HG03108 (cell line): ENCODE measurements around the gene POLDIP2.

Source experiments
- ATAC-seq: cut with Tn5 transposase; IDR thresholded peaks from one replicate; pipeline ENCODE4 v1.9.1; 2021; ENCODE audit warnings: moderate library complexity; ENCODE audit not compliant: unreplicated experiment

Gene POLDIP2

GRCh38 chr17:28357061-28357900 lies at the start of gene POLDIP2:
Gene POLDIP2, minus strand, starts transcription at chr17:28357527. Its CDS starts 79 bp downstream, at chr17:28357448.
- peak; percentile 95 for ATAC-seq

GRCh38 chr17:28406473-28406814 lies 49.1 kb upstream of the POLDIP2 start:
- no peak for ATAC-seq

- ATAC-seq: peak; percentile 66
Measured at GRCh38 chr17:28405632-28406472, 48.5 kb upstream of the POLDIP2 start, which contains the start of gene SLC46A1. Gene SLC46A1, minus strand, starts transcription at chr17:28406212. Its CDS starts 98 bp downstream, at chr17:28406114.

- ATAC-seq: no peak
Measured at GRCh38 chr17:28404812-28405570, 47.7 kb upstream of the POLDIP2 start.

- ATAC-seq: no peak
Measured at GRCh38 chr17:28404461-28404811, 47.1 kb upstream of the POLDIP2 start.

- ATAC-seq: no peak
Measured at GRCh38 chr17:28404007-28404406, 46.7 kb upstream of the POLDIP2 start.

- no peak for ATAC-seq
Measured at GRCh38 chr17:28402844-28403243, 45.5 kb upstream of the POLDIP2 start.

- no peak for ATAC-seq
Measured at GRCh38 chr17:28402224-28402630, 44.9 kb upstream of the POLDIP2 start.

GRCh38 chr17:28399808-28400207 lies 42.5 kb upstream of the POLDIP2 start:
- ATAC-seq: no peak

- no peak for ATAC-seq
Measured at GRCh38 chr17:28398280-28398981, 41.1 kb upstream of the POLDIP2 start.

GRCh38 chr17:28397687-28398279 lies 40.5 kb upstream of the POLDIP2 start:
- no peak for ATAC-seq

GRCh38 chr17:28397275-28397674 lies 39.9 kb upstream of the POLDIP2 start:
- no peak for ATAC-seq

- ATAC-seq: no peak
Measured at GRCh38 chr17:28396635-28397239, 39.4 kb upstream of the POLDIP2 start.

GRCh38 chr17:28395968-28396367 lies 38.6 kb upstream of the POLDIP2 start:
- ATAC-seq: no peak

GRCh38 chr17:28395426-28395825 lies 38.1 kb upstream of the POLDIP2 start:
- no peak for ATAC-seq

GRCh38 chr17:28394337-28395116 lies 37.2 kb upstream of the POLDIP2 start:
- no peak for ATAC-seq

GRCh38 chr17:28392491-28392890 lies 35.2 kb upstream of the POLDIP2 start:
- ATAC-seq: no peak

GRCh38 chr17:28391401-28391800 lies 34.1 kb upstream of the POLDIP2 start:
- no peak for ATAC-seq

GRCh38 chr17:28390984-28391383 lies 33.7 kb upstream of the POLDIP2 start:
- ATAC-seq: no peak
